ENCODE results near the gene MPV17L2.
"Not testable (repeated sequence)": the region's sequence is repeated elsewhere in the genome, so short reads cannot be mapped to it uniquely, and the experiment has no call there.

The MPV17L2 gene

DNA sequence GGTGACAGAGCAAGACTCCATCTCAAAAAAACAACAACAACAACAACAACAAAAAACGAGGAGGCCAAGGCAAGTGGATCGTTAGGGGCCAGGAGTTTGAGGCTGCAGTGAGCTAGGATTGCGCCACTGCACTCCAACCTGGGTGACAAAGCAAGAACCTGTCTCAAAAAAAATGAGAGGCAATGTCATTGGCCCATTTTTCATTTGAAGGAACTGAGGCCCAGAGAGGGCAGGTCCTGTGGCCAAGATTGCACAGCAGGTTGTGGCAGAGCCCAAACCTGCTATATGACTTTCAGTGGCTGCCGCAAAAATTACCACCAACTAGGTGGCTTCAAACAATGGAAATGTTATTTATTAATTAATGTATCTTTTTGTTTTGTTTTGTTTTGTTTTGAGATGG lies 34.6 kb upstream of the MPV17L2 start:
- Histone ChIP-seq H3K27me3 (no peaks in the 10 kb centered on the region), H3K9me3 (no peaks in the 10 kb centered on the region), H3K27ac (no peak overlapping the region), H3K36me3 (no peaks in the 10 kb centered on the region), H3K4me3 (ENCODE audit: low read depth in 1 of 2, low read length in 1 of 2) (no peak overlapping the region), H3K4me1 (ENCODE audit: control insufficient read depth in 1 of 2, insufficient read depth in 1 of 2, low read depth in 1 of 2, low read length in 1 of 2) (peaks cover 20 to 21% of the 10 kb centered on the region in 2 experiments)
- TF ChIP-seq, protein P1, sequence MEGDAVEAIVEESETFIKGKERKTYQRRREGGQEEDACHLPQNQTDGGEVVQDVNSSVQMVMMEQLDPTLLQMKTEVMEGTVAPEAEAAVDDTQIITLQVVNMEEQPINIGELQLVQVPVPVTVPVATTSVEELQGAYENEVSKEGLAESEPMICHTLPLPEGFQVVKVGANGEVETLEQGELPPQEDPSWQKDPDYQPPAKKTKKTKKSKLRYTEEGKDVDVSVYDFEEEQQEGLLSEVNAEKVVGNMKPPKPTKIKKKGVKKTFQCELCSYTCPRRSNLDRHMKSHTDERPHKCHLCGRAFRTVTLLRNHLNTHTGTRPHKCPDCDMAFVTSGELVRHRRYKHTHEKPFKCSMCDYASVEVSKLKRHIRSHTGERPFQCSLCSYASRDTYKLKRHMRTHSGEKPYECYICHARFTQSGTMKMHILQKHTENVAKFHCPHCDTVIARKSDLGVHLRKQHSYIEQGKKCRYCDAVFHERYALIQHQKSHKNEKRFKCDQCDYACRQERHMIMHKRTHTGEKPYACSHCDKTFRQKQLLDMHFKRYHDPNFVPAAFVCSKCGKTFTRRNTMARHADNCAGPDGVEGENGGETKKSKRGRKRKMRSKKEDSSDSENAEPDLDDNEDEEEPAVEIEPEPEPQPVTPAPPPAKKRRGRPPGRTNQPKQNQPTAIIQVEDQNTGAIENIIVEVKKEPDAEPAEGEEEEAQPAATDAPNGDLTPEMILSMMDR (IDR thresholded peaks at IDR 0.05), result no peak

DNA sequence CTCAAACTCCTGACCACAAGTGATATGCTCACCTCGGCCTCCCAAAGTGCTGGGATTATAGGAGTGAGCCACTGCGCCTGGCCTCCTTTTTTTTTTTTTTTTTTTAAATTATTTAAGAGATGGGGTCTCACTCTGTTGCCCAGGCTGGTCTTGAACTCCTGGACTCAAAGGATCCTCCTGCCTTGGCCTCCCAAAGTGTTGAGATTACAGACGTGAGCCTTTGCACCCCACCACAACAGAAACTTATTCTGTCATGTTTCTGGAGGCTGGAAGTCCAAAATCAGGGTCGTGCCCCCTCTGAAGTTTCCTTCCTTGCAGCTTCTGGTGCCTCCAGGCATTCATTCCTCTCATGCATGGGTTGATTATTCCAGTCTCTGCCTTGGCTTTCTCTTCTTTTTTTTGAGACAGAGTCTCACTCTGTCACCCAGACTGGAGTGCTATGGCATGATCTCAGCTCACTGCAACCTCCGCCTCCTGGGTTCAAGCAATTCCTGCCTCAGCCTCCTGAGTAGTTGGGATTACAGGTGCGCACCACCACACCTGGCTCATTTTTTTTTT lies 33.9 kb upstream of the MPV17L2 start:
- peaks cover 14% of the 10 kb centered on the region in 2 experiments for H3K4me1 ChIP-seq (ENCODE audit: control insufficient read depth in 1 of 2, insufficient read depth in 1 of 2, low read depth in 1 of 2, low read length in 1 of 2)
- H3K9me3 ChIP-seq; H3K4me3 ChIP-seq (ENCODE audit: low read depth in 1 of 2, low read length in 1 of 2); H3K27me3 ChIP-seq; H3K27ac ChIP-seq; H3K36me3 ChIP-seq: not testable (repeated sequence)

GRCh38 chr19:18159810-18160209 lies 33.2 kb upstream of the MPV17L2 start:
- no peaks in the 10 kb centered on the region for H3K27me3 ChIP-seq
- H3K36me3 ChIP-seq, result no peaks in the 10 kb centered on the region
- peaks cover 10 to 11% of the 10 kb centered on the region in 2 experiments for H3K4me1 ChIP-seq (ENCODE audit: control insufficient read depth in 1 of 2, insufficient read depth in 1 of 2, low read depth in 1 of 2, low read length in 1 of 2)
- TF ChIP-seq, protein P1 (IDR thresholded peaks at IDR 0.05), result no peak
- H3K4me3 ChIP-seq (ENCODE audit: low read depth in 1 of 2, low read length in 1 of 2), result no peak overlapping the region
- H3K27ac ChIP-seq, result no peak overlapping the region
- no peaks in the 10 kb centered on the region for H3K9me3 ChIP-seq

DNA sequence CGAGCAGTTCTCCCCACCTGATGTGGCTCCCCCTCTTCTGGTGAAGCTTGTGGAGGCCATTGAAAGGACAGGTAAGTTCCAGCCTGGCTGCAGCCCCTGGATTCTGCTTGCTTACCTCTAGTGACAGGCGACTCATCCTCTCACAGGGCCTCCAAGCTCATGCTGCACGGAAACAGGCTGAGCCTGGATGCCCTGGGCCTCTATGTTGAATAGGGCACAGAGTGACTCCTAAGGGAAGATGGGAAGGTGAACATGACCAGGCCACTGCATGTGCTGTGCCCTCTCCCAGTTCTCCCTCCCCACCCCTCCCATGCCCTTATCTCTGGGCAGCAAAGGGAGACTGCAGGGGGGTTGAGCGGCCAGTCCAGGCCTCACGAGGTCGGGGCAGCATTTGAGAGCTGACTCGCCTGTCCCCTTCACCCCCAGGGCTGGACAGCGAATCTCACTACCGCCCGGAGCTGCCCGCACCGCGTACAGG lies 32.5 kb upstream of the MPV17L2 start:
- H3K4me1 ChIP-seq (ENCODE audit: control insufficient read depth in 1 of 2, insufficient read depth in 1 of 2, low read depth in 1 of 2, low read length in 1 of 2), result peaks cover 10 to 11% of the 10 kb centered on the region in 2 experiments
- no peaks in the 10 kb centered on the region for H3K36me3 ChIP-seq

DNA sequence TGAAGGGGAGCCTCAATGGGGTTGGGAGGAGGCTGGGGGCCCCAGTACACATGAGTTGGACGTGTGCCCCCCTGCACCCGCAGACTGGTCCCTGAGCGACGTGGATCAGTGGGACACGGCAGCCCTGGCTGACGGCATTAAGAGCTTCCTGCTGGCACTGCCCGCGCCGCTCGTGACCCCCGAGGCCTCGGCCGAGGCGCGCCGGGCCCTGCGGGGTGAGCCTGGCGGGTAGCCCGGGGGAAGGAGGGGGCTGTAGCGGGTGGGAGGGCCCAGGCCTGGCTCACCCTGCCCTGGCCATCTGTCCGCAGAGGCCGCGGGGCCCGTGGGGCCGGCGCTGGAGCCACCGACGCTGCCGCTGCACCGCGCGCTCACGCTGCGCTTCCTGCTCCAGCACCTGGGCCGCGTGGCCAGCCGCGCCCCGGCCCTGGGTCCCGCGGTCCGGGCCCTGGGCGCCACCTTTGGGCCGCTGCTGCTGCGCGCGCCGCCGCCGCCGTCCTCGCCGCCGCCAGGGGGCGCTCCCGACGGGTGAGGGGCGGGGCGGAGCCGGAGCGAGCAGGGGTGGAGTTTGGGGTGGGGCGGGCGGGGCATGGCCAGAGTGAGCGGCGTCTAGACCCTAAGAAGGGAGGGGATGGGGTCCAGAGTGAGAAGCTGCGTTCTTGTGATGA lies 31.9 kb upstream of the MPV17L2 start:
- H3K4me3 ChIP-seq (ENCODE audit: low read depth in 1 of 2, low read length in 1 of 2), result peak overlapping the region; percentile 23 to 48
- TF ChIP-seq, protein P1 (IDR thresholded peaks at IDR 0.05), result peak; percentile 83
- no peaks in the 10 kb centered on the region for H3K36me3 ChIP-seq
- H3K27me3 ChIP-seq, result no peaks in the 10 kb centered on the region
- H3K9me3 ChIP-seq, result no peaks in the 10 kb centered on the region
- peaks cover 10 to 11% of the 10 kb centered on the region in 2 experiments for H3K4me1 ChIP-seq (ENCODE audit: control insufficient read depth in 1 of 2, insufficient read depth in 1 of 2, low read depth in 1 of 2, low read length in 1 of 2)
- H3K27ac ChIP-seq, result peak overlapping the region; percentile 43

More for the DNA sequence above, 32.5 kb upstream of the MPV17L2 start:
- peak overlapping the region; percentile 23 to 48 for H3K4me3 ChIP-seq (ENCODE audit: low read depth in 1 of 2, low read length in 1 of 2)
- H3K9me3 ChIP-seq, result no peaks in the 10 kb centered on the region
- no peak overlapping the region for H3K27ac ChIP-seq
- H3K27me3 ChIP-seq, result no peaks in the 10 kb centered on the region
- TF ChIP-seq, protein P1 (IDR thresholded peaks at IDR 0.05), result no peak

GRCh38 chr19:18161636-18162002 lies 31.4 kb upstream of the MPV17L2 start:
- TF ChIP-seq, protein P1 (IDR thresholded peaks at IDR 0.05), result no peak
- peaks cover 10 to 11% of the 10 kb centered on the region in 2 experiments for H3K4me1 ChIP-seq (ENCODE audit: control insufficient read depth in 1 of 2, insufficient read depth in 1 of 2, low read depth in 1 of 2, low read length in 1 of 2)
- peak overlapping the region; percentile 43 for H3K27ac ChIP-seq
- H3K4me3 ChIP-seq (ENCODE audit: low read depth in 1 of 2, low read length in 1 of 2), result no peak overlapping the region
- no peaks in the 10 kb centered on the region for H3K27me3 ChIP-seq
- H3K9me3 ChIP-seq, result no peaks in the 10 kb centered on the region
- no peaks in the 10 kb centered on the region for H3K36me3 ChIP-seq

Measured in neutrophil (primary cell).